Vagina (tissue), 2 donors: ENCODE data around the gene JAK1.

Experiments
- POLR2A ChIP-seq, 2 donors: fragments of 450-650 bp; IDR thresholded peaks; one replicate each; pipeline ENCODE4 v1.6.1; 2017; ENCODE audit warnings: antibody characterized with exemption in 2 of 2, mild to moderate bottlenecking in 2 of 2, moderate library complexity in 2 of 2
- TF ChIP-seq, protein P1 (sequence below), 3 experiments: fragments of 450-650 bp in 2 of 3; fragments of 200-600 bp in 1 of 3; sonication (generic) in 1 of 3; IDR thresholded peaks; one replicate each; pipeline ENCODE4 v1.5.1; 2017 to 2019; ENCODE audit warnings: antibody characterized with exemption in 3 of 3, mild to moderate bottlenecking in 2 of 3, moderate library complexity in 2 of 3

DNA sequence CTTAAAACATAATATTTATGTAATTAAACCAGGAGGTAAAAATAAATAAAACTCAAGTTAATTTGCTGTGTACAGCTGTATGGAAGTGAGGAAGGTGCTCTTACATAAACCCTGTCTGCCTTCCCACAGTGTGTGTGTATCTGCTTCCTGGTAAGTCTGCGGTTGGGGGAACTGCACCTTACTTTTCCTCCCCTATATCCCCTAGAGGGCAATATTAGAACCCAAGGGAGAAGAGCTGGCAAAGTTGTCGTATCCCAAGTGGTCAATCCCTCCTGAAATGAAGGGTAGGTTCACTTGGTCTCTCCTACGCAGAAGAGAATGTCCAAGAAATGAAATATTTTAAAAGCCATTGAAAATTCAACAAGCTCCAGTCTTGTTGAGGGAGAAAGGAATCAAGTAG lies 17.8 kb upstream of the JAK1 start:
- TF ChIP-seq, protein P1, sequence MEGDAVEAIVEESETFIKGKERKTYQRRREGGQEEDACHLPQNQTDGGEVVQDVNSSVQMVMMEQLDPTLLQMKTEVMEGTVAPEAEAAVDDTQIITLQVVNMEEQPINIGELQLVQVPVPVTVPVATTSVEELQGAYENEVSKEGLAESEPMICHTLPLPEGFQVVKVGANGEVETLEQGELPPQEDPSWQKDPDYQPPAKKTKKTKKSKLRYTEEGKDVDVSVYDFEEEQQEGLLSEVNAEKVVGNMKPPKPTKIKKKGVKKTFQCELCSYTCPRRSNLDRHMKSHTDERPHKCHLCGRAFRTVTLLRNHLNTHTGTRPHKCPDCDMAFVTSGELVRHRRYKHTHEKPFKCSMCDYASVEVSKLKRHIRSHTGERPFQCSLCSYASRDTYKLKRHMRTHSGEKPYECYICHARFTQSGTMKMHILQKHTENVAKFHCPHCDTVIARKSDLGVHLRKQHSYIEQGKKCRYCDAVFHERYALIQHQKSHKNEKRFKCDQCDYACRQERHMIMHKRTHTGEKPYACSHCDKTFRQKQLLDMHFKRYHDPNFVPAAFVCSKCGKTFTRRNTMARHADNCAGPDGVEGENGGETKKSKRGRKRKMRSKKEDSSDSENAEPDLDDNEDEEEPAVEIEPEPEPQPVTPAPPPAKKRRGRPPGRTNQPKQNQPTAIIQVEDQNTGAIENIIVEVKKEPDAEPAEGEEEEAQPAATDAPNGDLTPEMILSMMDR (IDR thresholded peaks at IDR 0.05) = no peak
- TF ChIP-seq POLR2A (IDR thresholded peaks at IDR 0.05) = no peak
